Endothelial cell of umbilical vein (primary cell): ENCODE results near the gene SH3BP5. TPM values are rescaled to one million over a fixed set of nuclear protein-coding genes. Genes with fewer than 3 reads are reported as not detected.

Experiments
- BruUV-seq: library from RNA; stranded (reverse); fragments of 400-500 nt; replicated peaks from 2 replicates; lab custom pipeline; 2021; lab: Mats Ljungman, UMichigan
- CTCF ChIA-PET: fragments of 300-600, 350-600 bp; sonication (Branson Sonifier 250); formaldehyde crosslinking; loops from one replicate; lab custom pipeline; 2021; ENCODE audit warnings: antibody characterized with exemption, inconsistent platforms; lab: Charles Lee
- POLR2A ChIA-PET: fragments of 300-600, 350-600 bp; sonication (Branson Sonifier 250); formaldehyde crosslinking; loops from one replicate; lab custom pipeline; 2021; ENCODE audit warnings: antibody characterized with exemption, inconsistent platforms; lab: Charles Lee
- DNase-seq: peaks from one replicate; pipeline ENCODE4 v3.0.0-alpha.2; 2011; ENCODE audit warnings: low read depth, low spot score
- FAIRE-seq: peaks from 2 replicates; lab custom pipeline; 2011; peaks lifted over from hg19 to GRCh38; lab: Jason Lieb, UNC
- H2AFZ ChIP-seq: 2 replicates; pipeline ENCODE4 v1.6.0; 2012; ENCODE audit warnings: low read depth, low read length, control low read depth, inconsistent platforms
- H3K27ac ChIP-seq: 2 replicates; pipeline ENCODE4 v1.5.1; 2011; ENCODE audit warnings: low read depth, mild to moderate bottlenecking, control low read depth, low read length, moderate library complexity; ENCODE audit not compliant: insufficient read depth
- H3K27me3 ChIP-seq, 2 experiments: 2 replicates each; pipeline versions ENCODE4 v1.6.0 to v1.6.1; 2011; ENCODE audit warnings: low read length in 2 of 2, mixed read lengths in 1 of 2; ENCODE audit not compliant: control insufficient read depth in 2 of 2, insufficient read depth in 2 of 2
- H3K36me3 ChIP-seq, 2 experiments: 2 replicates in 1 of 2; 3 replicates in 1 of 2; pipeline ENCODE4 v1.5.1; 2011; ENCODE audit warnings: low read length in 2 of 2, mild to moderate bottlenecking in 1 of 2, moderate library complexity in 1 of 2; ENCODE audit not compliant: control insufficient read depth in 2 of 2, insufficient read depth in 2 of 2; ENCODE audit errors: extremely low read depth in 1 of 2
- H3K4me1 ChIP-seq: 3 replicates; pipeline ENCODE4 v1.5.1; 2011; ENCODE audit warnings: mild to moderate bottlenecking, low read length; ENCODE audit not compliant: control insufficient read depth, insufficient read depth; ENCODE audit errors: extremely low read depth
- H3K4me2 ChIP-seq: 2 replicates; pipeline ENCODE4 v1.6.1; 2011; ENCODE audit warnings: low read length, control low read depth, mixed read lengths; ENCODE audit not compliant: insufficient read depth
- H3K4me3 ChIP-seq, 3 experiments: fragments of 200-600 bp in 1 of 3; sonication (generic), shearing (Covaris generic) in 1 of 3; replicated peaks in 1 of 3; 2 replicates each; pipeline ENCODE4 v1.5.1; 2011 to 2016; ENCODE audit warnings: control low read depth in 3 of 3, low read length in 3 of 3, mild to moderate bottlenecking in 2 of 3, inconsistent platforms in 1 of 3, low read depth in 1 of 3, moderate library complexity in 1 of 3; ENCODE audit not compliant: insufficient read depth in 1 of 3
- H3K79me2 ChIP-seq: 2 replicates; pipeline ENCODE4 v1.6.0; 2012; ENCODE audit warnings: low read length, inconsistent platforms; ENCODE audit not compliant: control insufficient read depth, insufficient read depth
- H3K9ac ChIP-seq: replicated peaks from 2 replicates; pipeline ENCODE3; 2011; ENCODE audit warnings: low read length, control low read depth; ENCODE audit not compliant: insufficient read depth; ENCODE audit errors: extremely low read depth
- H3K9me1 ChIP-seq: replicated peaks from 3 replicates; pipeline ENCODE4 v1.6.0; 2011; ENCODE audit warnings: mild to moderate bottlenecking, low read length; ENCODE audit not compliant: control insufficient read depth, insufficient read depth; ENCODE audit errors: extremely low read depth
- H3K9me3 ChIP-seq: replicated peaks from 2 replicates; pipeline ENCODE4 v1.5.1; 2012; ENCODE audit warnings: low read length, inconsistent platforms; ENCODE audit not compliant: control insufficient read depth, insufficient read depth
- H4K20me1 ChIP-seq: replicated peaks from 2 replicates; pipeline ENCODE3; 2011; ENCODE audit warnings: mild to moderate bottlenecking, low read length; ENCODE audit not compliant: control insufficient read depth, insufficient read depth; ENCODE audit errors: extremely low read depth
- EZH2 ChIP-seq: IDR thresholded peaks from 2 replicates; pipeline ENCODE4 v1.6.1; 2012; ENCODE audit warnings: borderline replicate concordance, low read depth, mild to moderate bottlenecking, moderate library complexity, low read length, inconsistent platforms; ENCODE audit not compliant: severe bottlenecking
- FOS ChIP-seq: IDR thresholded peaks from 2 replicates; pipeline ENCODE4 v1.6.1; 2011; ENCODE audit warnings: mild to moderate bottlenecking, low read length, moderate library complexity, borderline replicate concordance; ENCODE audit not compliant: insufficient read depth
- GATA2 ChIP-seq: IDR thresholded peaks from 2 replicates; pipeline ENCODE4 v1.7.0; 2011; ENCODE audit warnings: low read depth, mild to moderate bottlenecking, moderate library complexity, mixed read lengths, low read length; ENCODE audit not compliant: insufficient read length, insufficient read depth
- MYC ChIP-seq: IDR thresholded peaks from one replicate; pipeline ENCODE4 v1.6.1; 2011; ENCODE audit warnings: mild to moderate bottlenecking, low read depth, low read length
- POLR2A ChIP-seq: IDR thresholded peaks from 2 replicates; pipeline ENCODE4 v1.6.1; 2012; ENCODE audit warnings: low read depth, mild to moderate bottlenecking, control low read depth, low read length
- POLR2AphosphoS5 ChIP-seq: IDR thresholded peaks from 2 replicates; pipeline ENCODE4 v1.6.1; 2012; ENCODE audit warnings: low read depth, mild to moderate bottlenecking, control low read depth, low read length, moderate library complexity; ENCODE audit not compliant: insufficient read depth
- dilution Hi-C: fragments of 300-500 bp; cut with MboI; formaldehyde crosslinking; loops from one replicate; pipeline ENCODE4 v1.15.0; 2019; ENCODE audit warnings: low sequenced_read_pairs; ENCODE audit not compliant: extremely low pct_ligation_motif_present
- intact Hi-C: fragments of 100-400 bp; cut with micrococcal nuclease; formaldehyde crosslinking; loops from one replicate; pipeline ENCODE4 v1.10.0; 2022
- polyA plus RNA-seq, 4 experiments: library from polyadenylated mRNA; depleted of rRNA in 3 of 4; stranded (reverse) in 3 of 4; unstranded in 1 of 4; fragments of >200 nt; gene quantifications; 2 replicates each; pipeline versions ENCODE4 v1.2.1 to v1.2.3, GENCODE V29; 2011 to 2012; ENCODE audit warnings: missing spikeins in 1 of 4
- total RNA-seq: library from RNA; stranded (reverse); gene quantifications from 2 replicates; pipeline ENCODE4 v1.2.3, GENCODE V29; 2021
- TF ChIP-seq, protein P1 (sequence below), 2 donors: IDR thresholded peaks; 1 replicate in 1 of 2; 2 replicates in 1 of 2; pipeline ENCODE4 v1.5.1; 2011; ENCODE audit warnings: low read length in 2 of 2, mild to moderate bottlenecking in 2 of 2, moderate library complexity in 2 of 2, control low read depth in 1 of 2, inconsistent platforms in 1 of 2, low read depth in 1 of 2; ENCODE audit not compliant: insufficient read depth in 1 of 2; ENCODE audit errors: extremely low read depth in 1 of 2

Gene SH3BP5
- total and polyA plus RNA-seq, 2 donors (not counting 3 experiments of a cell fraction or from before 2014, with no cell fraction given): 35.3 to 76.3 TPM

DNA sequence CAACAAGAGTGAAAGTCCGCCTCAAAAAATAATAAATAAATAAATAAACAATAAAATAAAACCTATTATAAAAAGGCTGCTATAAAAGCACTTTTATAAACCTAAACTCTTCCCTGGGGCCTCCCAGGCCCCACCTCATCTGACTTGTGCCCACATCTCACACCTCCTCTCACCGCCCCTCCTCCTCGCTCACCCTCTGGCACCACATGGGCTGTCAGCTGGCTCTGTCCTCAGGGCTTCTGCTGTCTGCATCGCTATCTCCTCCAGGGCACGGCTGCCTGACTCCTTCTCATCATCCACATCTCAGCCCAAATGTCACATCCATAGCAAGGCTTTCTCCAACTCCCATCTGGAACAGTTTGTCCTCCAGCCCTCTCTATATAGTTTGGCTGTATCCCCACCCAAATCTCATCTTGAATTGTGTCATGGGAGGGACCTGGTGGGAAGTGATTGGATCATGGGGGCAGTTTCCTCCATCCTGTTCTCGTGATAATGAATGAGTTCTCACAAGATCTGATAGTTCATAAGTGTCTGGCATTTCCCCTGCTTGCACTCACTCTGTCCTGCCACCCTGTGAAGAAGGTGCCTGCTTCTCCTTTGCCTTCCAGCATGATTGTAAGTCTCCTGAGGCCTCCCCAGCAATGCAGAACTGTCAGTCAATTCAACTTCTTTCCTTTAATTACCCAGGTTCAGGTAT, 8.8 kb upstream of the SH3BP5 start:
- FAIRE-seq: no peak
- no peak for TF ChIP-seq GATA2
- no peak for TF ChIP-seq MYC
- no peak for TF ChIP-seq POLR2AphosphoS5
- TF ChIP-seq FOS: no peak
- no peak for TF ChIP-seq EZH2
- no peak for TF ChIP-seq POLR2A
- TF ChIP-seq, protein P1, sequence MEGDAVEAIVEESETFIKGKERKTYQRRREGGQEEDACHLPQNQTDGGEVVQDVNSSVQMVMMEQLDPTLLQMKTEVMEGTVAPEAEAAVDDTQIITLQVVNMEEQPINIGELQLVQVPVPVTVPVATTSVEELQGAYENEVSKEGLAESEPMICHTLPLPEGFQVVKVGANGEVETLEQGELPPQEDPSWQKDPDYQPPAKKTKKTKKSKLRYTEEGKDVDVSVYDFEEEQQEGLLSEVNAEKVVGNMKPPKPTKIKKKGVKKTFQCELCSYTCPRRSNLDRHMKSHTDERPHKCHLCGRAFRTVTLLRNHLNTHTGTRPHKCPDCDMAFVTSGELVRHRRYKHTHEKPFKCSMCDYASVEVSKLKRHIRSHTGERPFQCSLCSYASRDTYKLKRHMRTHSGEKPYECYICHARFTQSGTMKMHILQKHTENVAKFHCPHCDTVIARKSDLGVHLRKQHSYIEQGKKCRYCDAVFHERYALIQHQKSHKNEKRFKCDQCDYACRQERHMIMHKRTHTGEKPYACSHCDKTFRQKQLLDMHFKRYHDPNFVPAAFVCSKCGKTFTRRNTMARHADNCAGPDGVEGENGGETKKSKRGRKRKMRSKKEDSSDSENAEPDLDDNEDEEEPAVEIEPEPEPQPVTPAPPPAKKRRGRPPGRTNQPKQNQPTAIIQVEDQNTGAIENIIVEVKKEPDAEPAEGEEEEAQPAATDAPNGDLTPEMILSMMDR (IDR thresholded peaks at IDR 0.05; ENCODE audit: extremely low read depth in 1 of 2, insufficient read depth in 1 of 2, low read depth in 1 of 2, low read length in 2 of 2): no peak
- H3K4me1 ChIP-seq: peaks cover 9% of the 10 kb centered on the region
- H3K9me3 ChIP-seq: no peaks in the 10 kb centered on the region
- H3K79me2 ChIP-seq: no peaks in the 10 kb centered on the region
- no peaks in the 10 kb centered on the region for H3K36me3 ChIP-seq
- no peaks in the 10 kb centered on the region for H4K20me1 ChIP-seq
- intact Hi-C loops (no loop called here), dilution Hi-C loops (no loop called here)
- CTCF ChIA-PET: interaction anchor here (1.6 kb wide), 1 partner anchor 74 kb away, joined by 8 read pairs; no protein-coding TSS in a partner anchor
- H3K27me3 ChIP-seq: peaks cover 0 to 3% of the 10 kb centered on the region in 2 experiments
- no peak overlapping the region for H3K9ac ChIP-seq
- no peak overlapping the region for H2AFZ ChIP-seq
- no peak overlapping the region for H3K4me3 ChIP-seq
- no peak overlapping the region for H3K27ac ChIP-seq
- BruUV-seq: no TSS peak
- no peaks in the 10 kb centered on the region for H3K9me1 ChIP-seq
- no peak for DNase-seq
- POLR2A ChIA-PET: no interaction called here
- no peak overlapping the region for H3K4me2 ChIP-seq
